GM12878 (cell line): ENCODE data around the gene BICRAL. TPM values are rescaled to one million over a fixed set of nuclear protein-coding genes. Genes with fewer than 3 reads are reported as not detected.

Source experiments
- ATAC-seq: fragments of 200-7000 bp; cut with Tn5 transposase; 3 replicates; pipeline ENCODE4 v1.9.1; 2020; ENCODE audit warnings: mild to moderate bottlenecking, moderate library complexity
- BruUV-seq: library from RNA; stranded (reverse); fragments of 400-500 nt; replicated peaks from 2 replicates; lab custom pipeline; 2021; lab: Mats Ljungman, UMichigan
- CTCF ChIA-PET: fragments of 300-600 bp; sonication (Branson Sonifier 250); formaldehyde crosslinking; extraction: SDS; loops from one replicate; lab custom pipeline; 2021; ENCODE audit warnings: inconsistent platforms; lab: Yijun Ruan, JAX
- POLR2A ChIA-PET: fragments of 350-600 bp; formaldehyde crosslinking; extraction: SDS; loops from one replicate; lab custom pipeline; 2021; ENCODE audit warnings: inconsistent platforms; lab: Charles Lee
- RAD21 ChIA-PET: fragments of 300-600 bp; sonication (Branson Sonifier 250); formaldehyde crosslinking; loops from one replicate; lab custom pipeline; 2023; ENCODE audit warnings: antibody characterized with exemption; ENCODE audit not compliant: unreplicated experiment; lab: Charles Lee
- SMC1A ChIA-PET: fragments of 300-600 bp; sonication (Branson Sonifier 250); formaldehyde crosslinking; loops from one replicate; lab custom pipeline; 2023; ENCODE audit not compliant: unreplicated experiment, uncharacterized antibody; lab: Charles Lee
- DNase-seq: peaks from one replicate; pipeline ENCODE4 v3.0.0-alpha.2; 2011; ENCODE audit warnings: low read depth, low spot score
- FAIRE-seq: peaks from 3 replicates; lab custom pipeline; 2011; peaks lifted over from hg19 to GRCh38; lab: Jason Lieb, UNC
- H2AFZ ChIP-seq: 2 replicates; pipeline ENCODE4 v1.6.0; 2011; ENCODE audit warnings: low read depth, low read length, control low read depth; ENCODE audit not compliant: control insufficient read depth
- H3K27ac ChIP-seq: 2 replicates; pipeline ENCODE4 v1.5.1; 2011; ENCODE audit warnings: control low read depth; ENCODE audit not compliant: control insufficient read depth, insufficient read depth
- H3K27me3 ChIP-seq, 2 experiments: replicated peaks in 1 of 2; 2 replicates each; pipeline versions ENCODE4 v1.6.0 to v1.6.1; 2011; ENCODE audit warnings: low read length in 1 of 2; ENCODE audit not compliant: control insufficient read depth in 2 of 2, insufficient read depth in 2 of 2
- H3K36me3 ChIP-seq, 2 experiments: 2 replicates each; pipeline ENCODE4 v1.5.1; 2011; ENCODE audit warnings: low read length in 1 of 2; ENCODE audit not compliant: control insufficient read depth in 2 of 2, insufficient read depth in 2 of 2
- H3K4me1 ChIP-seq: 2 replicates; pipeline ENCODE4 v1.6.1; 2011; ENCODE audit warnings: mild to moderate bottlenecking, low read length, moderate library complexity, mixed read lengths; ENCODE audit not compliant: control insufficient read depth, insufficient read depth
- H3K4me2 ChIP-seq: 2 replicates; pipeline ENCODE4 v1.6.0; 2011; ENCODE audit warnings: control low read depth; ENCODE audit not compliant: control insufficient read depth, insufficient read depth
- H3K4me3 ChIP-seq: fragments of 200-600 bp; sonication (generic); 2 replicates; pipeline ENCODE4 v1.5.1; 2016
- H3K79me2 ChIP-seq: 2 replicates; pipeline ENCODE4 v1.6.0; 2011; ENCODE audit warnings: low read length; ENCODE audit not compliant: control insufficient read depth, insufficient read depth
- H3K9ac ChIP-seq: 2 replicates; pipeline ENCODE4 v1.8.0; 2011; ENCODE audit warnings: low read length, control low read depth, mixed read lengths; ENCODE audit not compliant: control insufficient read depth, insufficient read depth
- H3K9me3 ChIP-seq: replicated peaks from 3 replicates; pipeline ENCODE4 v1.5.1; 2011; ENCODE audit warnings: mild to moderate bottlenecking, low read length; ENCODE audit not compliant: control insufficient read depth, insufficient read depth
- H4K20me1 ChIP-seq: 2 replicates; pipeline ENCODE4 v1.6.0; 2011; ENCODE audit not compliant: control insufficient read depth, insufficient read depth
- BMI1 ChIP-seq: fragments of 450-650 bp; IDR thresholded peaks from 2 replicates; pipeline ENCODE4 v1.6.1; 2016; ENCODE audit warnings: mild to moderate bottlenecking, moderate library complexity, borderline replicate concordance
- CBX3 ChIP-seq: fragments of 200-600 bp; sonication (generic); IDR thresholded peaks from 2 replicates; pipeline ENCODE4 v1.6.1; 2016; ENCODE audit warnings: low read depth, borderline replicate concordance
- CEBPB ChIP-seq, 2 experiments: fragments of 150-350 bp in 1 of 2; IDR thresholded peaks; 2 replicates each; pipeline ENCODE4 v1.6.1; 2012 to 2014; ENCODE audit warnings: low read depth in 2 of 2, low read length in 2 of 2, borderline replicate concordance in 1 of 2, inconsistent platforms in 1 of 2
- EED ChIP-seq: sonication (generic); IDR thresholded peaks from 2 replicates; pipeline ENCODE4 v1.6.1; 2016; ENCODE audit warnings: antibody characterized with exemption, low read depth
- EP300 ChIP-seq, 2 experiments: fragments of 150-350 bp in 1 of 2; IDR thresholded peaks; 2 replicates each; pipeline ENCODE4 v1.6.1; 2011 to 2012; ENCODE audit warnings: low read depth in 2 of 2, low read length in 2 of 2, borderline replicate concordance in 1 of 2, improper control_type of control experiment in 1 of 2, inconsistent platforms in 1 of 2; ENCODE audit not compliant: control insufficient read depth in 1 of 2
- FOXK2 ChIP-seq: fragments of 450-650 bp; IDR thresholded peaks from 2 replicates; pipeline ENCODE4 v1.6.1; 2017; ENCODE audit warnings: mild to moderate bottlenecking, moderate library complexity
- IRF4 ChIP-seq: IDR thresholded peaks from 2 replicates; pipeline ENCODE4 v1.6.1; 2011; ENCODE audit warnings: low read depth, low read length
- JUNB ChIP-seq: IDR thresholded peaks from 2 replicates; pipeline ENCODE4 v1.6.1; 2016; ENCODE audit warnings: antibody characterized with exemption, mild to moderate bottlenecking
- MLLT1 ChIP-seq: fragments of 450-650 bp; IDR thresholded peaks from 2 replicates; pipeline ENCODE4 v1.6.1; 2016; ENCODE audit warnings: mild to moderate bottlenecking
- NRF1 ChIP-seq: conservative IDR thresholded peaks from 2 replicates; pipeline ENCODE4 v1.6.1; 2011; ENCODE audit warnings: mild to moderate bottlenecking, low read depth, low read length, improper control_type of control experiment
- RFX5 ChIP-seq: IDR thresholded peaks from 2 replicates; pipeline ENCODE4 v1.6.1; 2011; ENCODE audit warnings: low read depth, low read length, improper control_type of control experiment
- TBL1XR1 ChIP-seq: IDR thresholded peaks from 2 replicates; pipeline ENCODE4 v1.6.1; 2012; ENCODE audit warnings: low read depth, low read length, improper control_type of control experiment
- YBX1 ChIP-seq: fragments of 450-650 bp; IDR thresholded peaks from 2 replicates; pipeline ENCODE4 v1.6.1; 2016; ENCODE audit warnings: antibody characterized with exemption
- WGBS: methylation state at CpG from one replicate; pipeline ENCODE4 v1.1.6; 2016; ENCODE audit warnings: low lambda C conversion rate; ENCODE audit not compliant: insufficient replicate concordance, insufficient coverage; ENCODE audit errors: missing lambda C conversion rate; 5-methylcytosine and 5-hydroxymethylcytosine counted together
- in situ Hi-C: fragments of 300-500 bp; cut with MboI; formaldehyde crosslinking; loops from 9 replicates; pipeline ENCODE4 v1.14.3; 2018; ENCODE audit warnings: mixed read lengths
- intact Hi-C: fragments of 100-400 bp; cut with micrococcal nuclease; formaldehyde crosslinking; loops from one replicate; pipeline ENCODE4 v1.14.2; 2022; ENCODE audit not compliant: unreplicated experiment
- polyA plus RNA-seq, 11 experiments: library from polyadenylated mRNA; depleted of rRNA in 4 of 11; unstranded in 6 of 11; stranded (reverse) in 5 of 11; fragments of >200 nt; fragmentation: Nextera tagmentation in 4 of 11; fragmentation: Illumina TruSeq in 1 of 11; extraction: Ambion mirVana in 4 of 11; extraction: Trizol in 1 of 11; gene quantifications; 1 replicate in 1 of 11; 2 replicates in 10 of 11; pipeline versions ENCODE4 v1.2.1 to v1.2.3, GENCODE V29; 2011 to 2016; ENCODE audit warnings: inconsistent platforms in 2 of 11, missing spikeins in 2 of 11, low read depth in 1 of 11
- total RNA-seq, 4 experiments: library from RNA; depleted of rRNA in 3 of 4; stranded (reverse); fragments of >200 nt in 3 of 4; fragmentation: Illumina TruSeq in 1 of 4; extraction: Trizol in 1 of 4; gene quantifications; 2 replicates each; pipeline versions ENCODE4 v1.2.1 to v1.2.3, GENCODE V29; 2013 to 2021
- TF ChIP-seq, protein P1 (sequence below): fragments of 450-650 bp; IDR thresholded peaks from 2 replicates; pipeline ENCODE4 v1.6.1; 2017; ENCODE audit warnings: mild to moderate bottlenecking
- TF ChIP-seq, protein P2 (sequence below): fragments of 450-650 bp; conservative IDR thresholded peaks from 2 replicates; pipeline ENCODE4 v1.6.1; 2017; ENCODE audit warnings: mild to moderate bottlenecking, moderate library complexity
- TF ChIP-seq, protein P3 (sequence below): fragments of 450-650 bp; IDR thresholded peaks from 2 replicates; pipeline ENCODE4 v1.6.1; 2017; ENCODE audit warnings: low read depth, mild to moderate bottlenecking, moderate library complexity

BICRAL gene
- total and polyA plus RNA-seq, 10 of the 15 experiments (the other 5 are each of a cell fraction or from before 2014, with no cell fraction given), result 1.9 to 16.6 (median 8.5) TPM

- SMC1A ChIA-PET, result interaction anchor here (1.2 to 1.6 kb wide), 4 partner anchors 28 to 85 kb away, joined by 3 to 4 read pairs (median 4); no protein-coding TSS in a partner anchor
- TF ChIP-seq YBX1, result no peak
- TF ChIP-seq, protein P1, sequence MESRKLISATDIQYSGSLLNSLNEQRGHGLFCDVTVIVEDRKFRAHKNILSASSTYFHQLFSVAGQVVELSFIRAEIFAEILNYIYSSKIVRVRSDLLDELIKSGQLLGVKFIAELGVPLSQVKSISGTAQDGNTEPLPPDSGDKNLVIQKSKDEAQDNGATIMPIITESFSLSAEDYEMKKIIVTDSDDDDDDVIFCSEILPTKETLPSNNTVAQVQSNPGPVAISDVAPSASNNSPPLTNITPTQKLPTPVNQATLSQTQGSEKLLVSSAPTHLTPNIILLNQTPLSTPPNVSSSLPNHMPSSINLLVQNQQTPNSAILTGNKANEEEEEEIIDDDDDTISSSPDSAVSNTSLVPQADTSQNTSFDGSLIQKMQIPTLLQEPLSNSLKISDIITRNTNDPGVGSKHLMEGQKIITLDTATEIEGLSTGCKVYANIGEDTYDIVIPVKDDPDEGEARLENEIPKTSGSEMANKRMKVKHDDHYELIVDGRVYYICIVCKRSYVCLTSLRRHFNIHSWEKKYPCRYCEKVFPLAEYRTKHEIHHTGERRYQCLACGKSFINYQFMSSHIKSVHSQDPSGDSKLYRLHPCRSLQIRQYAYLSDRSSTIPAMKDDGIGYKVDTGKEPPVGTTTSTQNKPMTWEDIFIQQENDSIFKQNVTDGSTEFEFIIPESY, result no peak
- no peak for TF ChIP-seq BMI1
- no peak for TF ChIP-seq CEBPB (IDR thresholded peaks at IDR 0.05; ENCODE audit: borderline replicate concordance in 1 of 2, low read depth in 2 of 2, low read length in 2 of 2)
- no peak for TF ChIP-seq MLLT1
- TF ChIP-seq, protein P2, sequence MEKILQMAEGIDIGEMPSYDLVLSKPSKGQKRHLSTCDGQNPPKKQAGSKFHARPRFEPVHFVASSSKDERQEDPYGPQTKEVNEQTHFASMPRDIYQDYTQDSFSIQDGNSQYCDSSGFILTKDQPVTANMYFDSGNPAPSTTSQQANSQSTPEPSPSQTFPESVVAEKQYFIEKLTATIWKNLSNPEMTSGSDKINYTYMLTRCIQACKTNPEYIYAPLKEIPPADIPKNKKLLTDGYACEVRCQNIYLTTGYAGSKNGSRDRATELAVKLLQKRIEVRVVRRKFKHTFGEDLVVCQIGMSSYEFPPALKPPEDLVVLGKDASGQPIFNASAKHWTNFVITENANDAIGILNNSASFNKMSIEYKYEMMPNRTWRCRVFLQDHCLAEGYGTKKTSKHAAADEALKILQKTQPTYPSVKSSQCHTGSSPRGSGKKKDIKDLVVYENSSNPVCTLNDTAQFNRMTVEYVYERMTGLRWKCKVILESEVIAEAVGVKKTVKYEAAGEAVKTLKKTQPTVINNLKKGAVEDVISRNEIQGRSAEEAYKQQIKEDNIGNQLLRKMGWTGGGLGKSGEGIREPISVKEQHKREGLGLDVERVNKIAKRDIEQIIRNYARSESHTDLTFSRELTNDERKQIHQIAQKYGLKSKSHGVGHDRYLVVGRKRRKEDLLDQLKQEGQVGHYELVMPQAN, result no peak
- TF ChIP-seq RFX5, result no peak
- TF ChIP-seq EP300 (IDR thresholded peaks at IDR 0.05; ENCODE audit: borderline replicate concordance in 1 of 2, control insufficient read depth in 1 of 2, low read depth in 2 of 2, low read length in 2 of 2), result no peak
- no peak for TF ChIP-seq TBL1XR1
- TF ChIP-seq JUNB, result no peak
- TF ChIP-seq CBX3, result no peak
- TF ChIP-seq, protein P3, sequence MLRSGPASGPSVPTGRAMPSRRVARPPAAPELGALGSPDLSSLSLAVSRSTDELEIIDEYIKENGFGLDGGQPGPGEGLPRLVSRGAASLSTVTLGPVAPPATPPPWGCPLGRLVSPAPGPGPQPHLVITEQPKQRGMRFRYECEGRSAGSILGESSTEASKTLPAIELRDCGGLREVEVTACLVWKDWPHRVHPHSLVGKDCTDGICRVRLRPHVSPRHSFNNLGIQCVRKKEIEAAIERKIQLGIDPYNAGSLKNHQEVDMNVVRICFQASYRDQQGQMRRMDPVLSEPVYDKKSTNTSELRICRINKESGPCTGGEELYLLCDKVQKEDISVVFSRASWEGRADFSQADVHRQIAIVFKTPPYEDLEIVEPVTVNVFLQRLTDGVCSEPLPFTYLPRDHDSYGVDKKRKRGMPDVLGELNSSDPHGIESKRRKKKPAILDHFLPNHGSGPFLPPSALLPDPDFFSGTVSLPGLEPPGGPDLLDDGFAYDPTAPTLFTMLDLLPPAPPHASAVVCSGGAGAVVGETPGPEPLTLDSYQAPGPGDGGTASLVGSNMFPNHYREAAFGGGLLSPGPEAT, result no peak
- TF ChIP-seq NRF1, result no peak
- no peak for TF ChIP-seq EED
- TF ChIP-seq IRF4, result no peak
- TF ChIP-seq FOXK2, result no peak
Observed at GRCh38 chr6:42831237-42831636, 49.4 kb downstream of the BICRAL start.

More at GRCh38 chr6:42831237-42831636, 49.4 kb downstream of the BICRAL start:
- Histone ChIP-seq H3K4me1 (no peaks in the 10 kb centered on the region), H3K27me3 (no peaks in the 10 kb centered on the region), H3K79me2 (no peaks in the 10 kb centered on the region; the same call in 1 of the 2 replicates), H3K36me3 (peaks cover 14 to 18% of the 10 kb centered on the region in 2 experiments; a peak in 3 of 4 replicates), H3K4me2 (no peak overlapping the region), H3K4me3 (no peak overlapping the region), H4K20me1 (no peaks in the 10 kb centered on the region), H3K9me3 (no peaks in the 10 kb centered on the region), H3K9ac (no peak overlapping the region), H3K27ac (no peak overlapping the region), H2AFZ (no peak overlapping the region)
- no TSS peak for BruUV-seq
- RAD21 ChIA-PET, result no interaction called here
- in situ Hi-C loops (no loop called here), intact Hi-C loops (no loop called here)
- DNase-seq (no peak), ATAC-seq (no peak), FAIRE-seq (no peak)
- POLR2A ChIA-PET, result interaction anchor here (0.6 kb wide), 2 partner anchors 41 to 83 kb away, joined by 5 to 6 read pairs; no protein-coding TSS in a partner anchor
- CTCF ChIA-PET, result interaction anchor here (0.7 to 1.4 kb wide), 5 partner anchors 19 to 170 kb away, joined by 3 read pairs; no protein-coding TSS in a partner anchor
- WGBS, result 98% methylated on average over 3 of the region's 3 CpGs
